ENCODE measurements around the gene PEG3.

DNA sequence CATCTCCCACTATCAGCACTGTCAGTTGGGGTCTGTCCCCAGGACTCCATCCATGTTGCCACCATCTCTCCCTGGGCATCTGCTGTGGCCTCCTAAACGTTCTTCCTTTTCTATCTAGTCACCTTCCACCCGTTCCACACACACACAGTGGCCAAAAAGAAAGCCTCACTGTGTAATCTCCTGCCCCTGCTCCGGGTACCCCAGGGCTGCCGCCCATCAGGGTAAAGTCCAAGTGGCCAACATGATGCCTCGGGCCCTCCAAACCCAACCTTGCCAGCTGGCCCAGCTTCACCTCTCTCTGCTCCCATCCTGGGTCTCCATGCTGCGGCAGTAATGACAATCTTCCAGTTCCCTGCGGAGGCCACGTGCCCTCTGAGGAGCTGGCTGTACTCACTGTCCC, 29.4 kb upstream of the PEG3 start:
- TF ChIP-seq CTCF (IDR thresholded peaks at IDR 0.05): no peak
- TF ChIP-seq POLR2A (IDR thresholded peaks at IDR 0.05): no peak
- no peak for TF ChIP-seq EP300 (IDR thresholded peaks at IDR 0.05)
